IMR-90 (cell line): ENCODE data around the gene FAM53B. TPM values are rescaled to one million over a fixed set of nuclear protein-coding genes. Genes with fewer than 3 reads are reported as not detected.

Experiments used
- ATAC-seq: fragments of 200-7000 bp; cut with Tn5 transposase; 2 replicates; pipeline ENCODE4 v1.9.1; 2020; ENCODE audit warnings: low read depth, mild to moderate bottlenecking, moderate library complexity
- BruUV-seq: library from RNA; stranded (reverse); fragments of 400-500 nt; replicated peaks from 2 replicates; lab custom pipeline; 2021; lab: Mats Ljungman, UMichigan
- CTCF ChIA-PET: fragments of 300-600 bp; formaldehyde crosslinking; extraction: SDS; loops from one replicate; lab custom pipeline; 2021; ENCODE audit warnings: antibody characterized with exemption; lab: Yijun Ruan, JAX
- POLR2A ChIA-PET: fragments of 300-600 bp; sonication (Branson Sonifier 250); formaldehyde crosslinking; loops from one replicate; lab custom pipeline; 2022; ENCODE audit warnings: antibody characterized with exemption; ENCODE audit not compliant: unreplicated experiment; lab: Charles Lee
- DNase-seq: peaks from one replicate; pipeline ENCODE4 v3.0.0; 2013
- H2AFZ ChIP-seq: replicated peaks from 2 replicates; pipeline ENCODE3; 2013; ENCODE audit warnings: low read length, mild to moderate bottlenecking; ENCODE audit not compliant: poor library complexity
- H2AK5ac ChIP-seq: 2 replicates; pipeline ENCODE4 v1.6.1; 2013; ENCODE audit warnings: low read depth, low read length, inconsistent platforms
- H2AK9ac ChIP-seq: replicated peaks from 2 replicates; pipeline ENCODE3; 2013; ENCODE audit warnings: mild to moderate bottlenecking, low read depth, low read length, moderate library complexity; ENCODE audit not compliant: poor library complexity
- H2BK120ac ChIP-seq: 2 replicates; pipeline ENCODE4 v1.6.1; 2013; ENCODE audit warnings: low read depth, low read length, inconsistent platforms
- H2BK15ac ChIP-seq: 3 replicates; pipeline ENCODE4 v1.6.1; 2013; ENCODE audit warnings: low read depth, low read length, inconsistent platforms
- H2BK20ac ChIP-seq: 2 replicates; pipeline ENCODE4 v1.6.1; 2013; ENCODE audit warnings: low read depth, mild to moderate bottlenecking, inconsistent platforms, low read length, moderate library complexity
- H2BK5ac ChIP-seq: 2 replicates; pipeline ENCODE4 v1.6.1; 2013; ENCODE audit warnings: mild to moderate bottlenecking, low read depth, low read length, inconsistent platforms; ENCODE audit not compliant: poor library complexity, severe bottlenecking
- H3K14ac ChIP-seq: replicated peaks from 2 replicates; pipeline ENCODE4 v1.6.1; 2013; ENCODE audit warnings: low read depth, low read length, inconsistent platforms
- H3K18ac ChIP-seq: 2 replicates; pipeline ENCODE4 v1.6.1; 2013; ENCODE audit warnings: low read depth, low read length, control low read depth
- H3K23ac ChIP-seq: 2 replicates; pipeline ENCODE4 v1.6.1; 2013; ENCODE audit warnings: low read depth, low read length, inconsistent platforms
- H3K27ac ChIP-seq: 2 replicates; pipeline ENCODE4 v1.5.1; 2013; ENCODE audit warnings: mild to moderate bottlenecking, control low read depth, low read length; ENCODE audit not compliant: insufficient read depth
- H3K27me3 ChIP-seq: 2 replicates; pipeline ENCODE4 v1.6.1; 2013; ENCODE audit warnings: low read length; ENCODE audit not compliant: control insufficient read depth, insufficient read depth
- H3K36me3 ChIP-seq: 2 replicates; pipeline ENCODE4 v1.6.1; 2013; ENCODE audit warnings: low read length, mixed read lengths; ENCODE audit not compliant: control insufficient read depth, insufficient read depth
- H3K4ac ChIP-seq: 2 replicates; pipeline ENCODE4 v1.6.1; 2013; ENCODE audit warnings: low read depth, low read length, inconsistent platforms
- H3K4me1 ChIP-seq: 2 replicates; pipeline ENCODE4 v1.6.1; 2013; ENCODE audit warnings: low read length, mixed read lengths; ENCODE audit not compliant: control insufficient read depth, insufficient read depth
- H3K4me2 ChIP-seq: 2 replicates; pipeline ENCODE4 v1.6.1; 2013; ENCODE audit warnings: low read depth, mild to moderate bottlenecking, control low read depth, low read length, moderate library complexity
- H3K4me3 ChIP-seq: 2 replicates; pipeline ENCODE4 v1.5.1; 2013; ENCODE audit warnings: low read depth, mild to moderate bottlenecking, control low read depth, low read length, moderate library complexity; ENCODE audit not compliant: insufficient read depth
- H3K56ac ChIP-seq: 2 replicates; pipeline ENCODE4 v1.6.1; 2013; ENCODE audit warnings: low read length, inconsistent platforms; ENCODE audit not compliant: insufficient read depth; ENCODE audit errors: extremely low read depth
- H3K79me1 ChIP-seq, 2 experiments: 2 replicates each; pipeline ENCODE4 v1.6.1; 2013; ENCODE audit warnings: low read length in 2 of 2, inconsistent platforms in 1 of 2, low read depth in 1 of 2
- H3K9ac ChIP-seq: 2 replicates; pipeline ENCODE4 v1.6.1; 2013; ENCODE audit warnings: low read depth, low read length, control low read depth
- H3K9me1 ChIP-seq: 2 replicates; pipeline ENCODE4 v1.6.1; 2013; ENCODE audit warnings: low read length, inconsistent platforms; ENCODE audit not compliant: insufficient read depth
- H3K9me3 ChIP-seq: 2 replicates; pipeline ENCODE4 v1.6.1; 2013; ENCODE audit warnings: low read length; ENCODE audit not compliant: control insufficient read depth, insufficient read depth
- H4K20me1 ChIP-seq: 2 replicates; pipeline ENCODE4 v1.6.1; 2013; ENCODE audit warnings: low read length, inconsistent platforms; ENCODE audit not compliant: insufficient read depth
- H4K5ac ChIP-seq: 2 replicates; pipeline ENCODE4 v1.6.1; 2013; ENCODE audit warnings: mild to moderate bottlenecking, low read depth, low read length, control low read depth
- H4K8ac ChIP-seq, 2 experiments: 2 replicates each; pipeline ENCODE4 v1.6.1; 2013; ENCODE audit warnings: low read depth in 2 of 2, low read length in 2 of 2, control low read depth in 1 of 2, inconsistent platforms in 1 of 2
- H4K91ac ChIP-seq: 2 replicates; pipeline ENCODE4 v1.6.1; 2013; ENCODE audit warnings: low read depth, low read length, inconsistent platforms; ENCODE audit not compliant: insufficient read depth
- CEBPB ChIP-seq: IDR thresholded peaks from 2 replicates; pipeline ENCODE4 v1.6.1; 2012; ENCODE audit warnings: low read depth, low read length, improper control_type of control experiment
- NFE2L2 ChIP-seq: fragments of 150-350 bp; IDR thresholded peaks from 2 replicates; pipeline ENCODE4 v1.6.1; 2016; ENCODE audit warnings: low read depth, mild to moderate bottlenecking, low read length
- POLR2A ChIP-seq: IDR thresholded peaks from 2 replicates; pipeline ENCODE4 v1.6.1; 2012; ENCODE audit warnings: mild to moderate bottlenecking, low read depth, low read length
- RCOR1 ChIP-seq: IDR thresholded peaks from 2 replicates; pipeline ENCODE4 v1.6.1; 2012; ENCODE audit warnings: mild to moderate bottlenecking, low read length, improper control_type of control experiment; ENCODE audit not compliant: insufficient replicate concordance
- WGBS, 2 experiments: methylation state at CpG; one replicate each; pipeline versions ENCODE4 v1.1.5 to v1.1.7; 2013; ENCODE audit warnings: missing lambda C conversion rate in 2 of 2; ENCODE audit not compliant: insufficient read length in 1 of 2; ENCODE audit errors: extremely low coverage in 2 of 2; 5-methylcytosine and 5-hydroxymethylcytosine counted together
- dilution Hi-C: fragments of 300-500 bp; cut with HindIII; formaldehyde crosslinking; loops from one replicate; pipeline ENCODE4 v1.14.3; 2018; ENCODE audit warnings: low sequenced_read_pairs; ENCODE audit not compliant: unreplicated experiment
- in situ Hi-C: fragments of 300-500 bp; cut with MboI; formaldehyde crosslinking; loops from 3 replicates; pipeline ENCODE4 v1.14.3; 2019; ENCODE audit warnings: low sequenced_read_pairs, inconsistent platforms, mixed read lengths
- intact Hi-C: fragments of 100-400 bp; cut with micrococcal nuclease; formaldehyde crosslinking; loops from 2 replicates; pipeline ENCODE4 v1.10.0; 2022
- polyA plus RNA-seq, 3 experiments: library from polyadenylated mRNA; depleted of rRNA; stranded (reverse); fragments of >200 nt; gene quantifications; 2 replicates each; pipeline ENCODE4 v1.2.3, GENCODE V29; 2012; ENCODE audit warnings: low replicate concordance in 1 of 3
- total RNA-seq: library from RNA; depleted of rRNA; stranded (reverse); fragments of >200 nt; gene quantifications from 2 replicates; pipeline ENCODE4 v1.2.3, GENCODE V29; 2012

FAM53B gene
- total and polyA plus RNA-seq, 2 of the 4 experiments (the other 2 are of a cell fraction) = 3.8 to 5.7 TPM

- H3K4me1 ChIP-seq = peaks cover 15% of the 10 kb centered on the region
- H3K14ac ChIP-seq = no peak overlapping the region
- H4K91ac ChIP-seq = no peak overlapping the region
- no peak for TF ChIP-seq POLR2A
- TF ChIP-seq NFE2L2 = no peak
- TF ChIP-seq RCOR1 = no peak
- no peak for TF ChIP-seq CEBPB
- no peak overlapping the region for H3K23ac ChIP-seq
- H3K79me1 ChIP-seq = peaks cover 0 to 20% of the 10 kb centered on the region in 2 experiments; a peak in 2 of 4 replicates
- no peak overlapping the region for H3K27ac ChIP-seq
- no peak overlapping the region for H4K5ac ChIP-seq
- no peak overlapping the region for H3K56ac ChIP-seq
- BruUV-seq = no TSS peak
- no peak overlapping the region for H2BK20ac ChIP-seq
- H3K18ac ChIP-seq = no peak overlapping the region
- peaks cover 4% of the 10 kb centered on the region; the same call in 1 of the 2 replicates for H3K9me1 ChIP-seq
- dilution Hi-C loops (no loop called here), in situ Hi-C loops (no loop called here), intact Hi-C loops (no loop called here)
- WGBS, 2 experiments = 93% methylated on average over 3 of the region's 9 CpGs; no CpG with 5 or more reads in 1 of the 2 experiments
- no peak overlapping the region for H2AK9ac ChIP-seq
- H3K36me3 ChIP-seq = 0 out of 2 replicates have a peak, but pooled peaks cover 1% of the 10 kb centered on the region
- no peak overlapping the region for H2AK5ac ChIP-seq
- no peak overlapping the region for H2BK15ac ChIP-seq
- no peak for DNase-seq
- ChIA-PET CTCF (no interaction called here), POLR2A (no interaction called here)
- no peak overlapping the region for H3K4ac ChIP-seq
- no peak overlapping the region for H2BK120ac ChIP-seq
- H3K9me3 ChIP-seq = no peaks in the 10 kb centered on the region
- no peak overlapping the region for H2AFZ ChIP-seq
- no peak overlapping the region for H4K8ac ChIP-seq
- H3K9ac ChIP-seq = no peak overlapping the region
- no peak for ATAC-seq
- H3K4me3 ChIP-seq = no peak overlapping the region
- H4K20me1 ChIP-seq = peaks cover 13% of the 10 kb centered on the region; the same call in 1 of the 2 replicates
- no peak overlapping the region for H3K4me2 ChIP-seq
- no peak overlapping the region for H2BK5ac ChIP-seq
- no peaks in the 10 kb centered on the region for H3K27me3 ChIP-seq
Observed at GRCh38 chr10:124731551-124731950, 12.6 kb downstream of the FAM53B start.
